ENCODE results near the gene GLS.

The GLS gene

GRCh38 chr2:190981733-190982132 lies 101.1 kb downstream of the GLS start:
- Histone ChIP-seq H3K27me3 (ENCODE audit: insufficient read depth, poor library complexity, severe bottlenecking) (no peaks in the 10 kb centered on the region), H3K27ac (replicated peaks) (no peak overlapping the region), H3K4me3 (replicated peaks; ENCODE audit: insufficient read depth, low read length) (no peak overlapping the region)
- no peak for TF ChIP-seq GABPA (IDR thresholded peaks at IDR 0.05; ENCODE audit: low read depth)
- TF ChIP-seq POLR2AphosphoS5 (IDR thresholded peaks at IDR 0.05; ENCODE audit: low read depth) = no peak
- no peak for TF ChIP-seq SPI1 (IDR thresholded peaks at IDR 0.05; ENCODE audit: borderline replicate concordance, low read depth)
- TF ChIP-seq, protein P1, sequence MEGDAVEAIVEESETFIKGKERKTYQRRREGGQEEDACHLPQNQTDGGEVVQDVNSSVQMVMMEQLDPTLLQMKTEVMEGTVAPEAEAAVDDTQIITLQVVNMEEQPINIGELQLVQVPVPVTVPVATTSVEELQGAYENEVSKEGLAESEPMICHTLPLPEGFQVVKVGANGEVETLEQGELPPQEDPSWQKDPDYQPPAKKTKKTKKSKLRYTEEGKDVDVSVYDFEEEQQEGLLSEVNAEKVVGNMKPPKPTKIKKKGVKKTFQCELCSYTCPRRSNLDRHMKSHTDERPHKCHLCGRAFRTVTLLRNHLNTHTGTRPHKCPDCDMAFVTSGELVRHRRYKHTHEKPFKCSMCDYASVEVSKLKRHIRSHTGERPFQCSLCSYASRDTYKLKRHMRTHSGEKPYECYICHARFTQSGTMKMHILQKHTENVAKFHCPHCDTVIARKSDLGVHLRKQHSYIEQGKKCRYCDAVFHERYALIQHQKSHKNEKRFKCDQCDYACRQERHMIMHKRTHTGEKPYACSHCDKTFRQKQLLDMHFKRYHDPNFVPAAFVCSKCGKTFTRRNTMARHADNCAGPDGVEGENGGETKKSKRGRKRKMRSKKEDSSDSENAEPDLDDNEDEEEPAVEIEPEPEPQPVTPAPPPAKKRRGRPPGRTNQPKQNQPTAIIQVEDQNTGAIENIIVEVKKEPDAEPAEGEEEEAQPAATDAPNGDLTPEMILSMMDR (IDR thresholded peaks at IDR 0.05; ENCODE audit: insufficient read depth, low read length) = no peak
- no peak for TF ChIP-seq REST (IDR thresholded peaks at IDR 0.05; ENCODE audit: insufficient replicate concordance, low read depth)
- DNase-seq (ENCODE audit: low read depth in 1 of 2, low spot score in 1 of 2) = no peak

GRCh38 chr2:190982262-190983034 lies 101.8 kb downstream of the GLS start:
- no peaks in the 10 kb centered on the region for H3K27me3 ChIP-seq (ENCODE audit: insufficient read depth, poor library complexity, severe bottlenecking)
- TF ChIP-seq, protein P1 (IDR thresholded peaks at IDR 0.05; ENCODE audit: insufficient read depth, low read length) = no peak
- TF ChIP-seq REST (IDR thresholded peaks at IDR 0.05; ENCODE audit: insufficient replicate concordance, low read depth) (no peak), POLR2AphosphoS5 (IDR thresholded peaks at IDR 0.05; ENCODE audit: low read depth) (no peak), GABPA (IDR thresholded peaks at IDR 0.05; ENCODE audit: low read depth) (no peak), SPI1 (IDR thresholded peaks at IDR 0.05; ENCODE audit: borderline replicate concordance, low read depth) (no peak)
- DNase-seq (ENCODE audit: low read depth in 1 of 2, low spot score in 1 of 2) = no peak
- H3K4me3 ChIP-seq (replicated peaks; ENCODE audit: insufficient read depth, low read length) = no peak overlapping the region
- no peak overlapping the region for H3K27ac ChIP-seq (replicated peaks)

GRCh38 chr2:190984595-190984994 lies 104.0 kb downstream of the GLS start:
- Histone ChIP-seq H3K4me3 (replicated peaks; ENCODE audit: insufficient read depth, low read length) (no peak overlapping the region), H3K27me3 (ENCODE audit: insufficient read depth, poor library complexity, severe bottlenecking) (no peaks in the 10 kb centered on the region), H3K27ac (replicated peaks) (no peak overlapping the region)
- no peak for TF ChIP-seq GABPA (IDR thresholded peaks at IDR 0.05; ENCODE audit: low read depth)
- no peak for TF ChIP-seq REST (IDR thresholded peaks at IDR 0.05; ENCODE audit: insufficient replicate concordance, low read depth)
- no peak for TF ChIP-seq SPI1 (IDR thresholded peaks at IDR 0.05; ENCODE audit: borderline replicate concordance, low read depth)
- TF ChIP-seq POLR2AphosphoS5 (IDR thresholded peaks at IDR 0.05; ENCODE audit: low read depth) = no peak
- TF ChIP-seq, protein P1 (IDR thresholded peaks at IDR 0.05; ENCODE audit: insufficient read depth, low read length) = no peak
- no peak for DNase-seq (ENCODE audit: low read depth in 1 of 2, low spot score in 1 of 2)
